ENCODE data around the gene ODAD2. TPM values are rescaled to one million over a fixed set of nuclear protein-coding genes. Genes with fewer than 3 reads are reported as not detected.

The ODAD2 gene
- total RNA-seq, 4 donors from 2014 or later, result 1.7 TPM; not detected in 3

DNA sequence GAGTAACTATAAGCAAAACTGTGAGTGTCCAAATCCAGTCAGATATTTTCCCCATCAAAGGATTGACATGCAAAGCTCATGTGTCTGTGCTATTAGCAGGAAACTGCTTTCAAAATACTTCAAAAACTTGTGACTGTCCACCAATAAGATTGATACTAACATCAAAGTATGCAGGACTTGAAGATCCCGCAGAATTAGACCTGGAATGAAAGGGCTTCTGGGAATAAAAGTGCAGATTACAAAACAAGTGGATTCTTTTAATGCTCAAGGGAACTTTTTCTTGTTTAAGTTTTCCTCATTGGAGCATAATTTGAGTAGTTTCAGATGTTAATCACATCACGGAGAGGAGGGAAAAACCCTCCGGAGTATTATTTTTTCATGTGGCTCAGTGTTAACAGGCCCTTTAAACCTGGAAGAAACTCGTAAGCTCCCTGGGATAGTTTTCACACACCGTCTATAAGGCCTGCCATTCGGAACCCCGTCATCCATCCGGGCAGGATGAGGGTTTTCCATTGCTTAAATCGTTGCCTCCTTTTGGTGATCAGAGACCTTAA lies 219.3 kb downstream of the ODAD2 start:
- no peak for DNase-seq (ENCODE audit: low spot score in 2 of 2)
- no peak overlapping the region for H3K27ac ChIP-seq
- H3K4me1 ChIP-seq, result no peaks in the 10 kb centered on the region
- peak in 1 of 2 donors; percentile 20 for TF ChIP-seq EP300 (IDR thresholded peaks at IDR 0.05)
- TF ChIP-seq POLR2A (IDR thresholded peaks at IDR 0.05), result no peak
- WGBS, 2 donors, result 57 to 67% methylated on average over 9 of the region's 9 CpGs
- H3K9me3 ChIP-seq, result no peaks in the 10 kb centered on the region
- H3K27me3 ChIP-seq, result no peaks in the 10 kb centered on the region
- no peaks in the 10 kb centered on the region for H3K36me3 ChIP-seq
- no peak overlapping the region for H3K4me3 ChIP-seq

DNA sequence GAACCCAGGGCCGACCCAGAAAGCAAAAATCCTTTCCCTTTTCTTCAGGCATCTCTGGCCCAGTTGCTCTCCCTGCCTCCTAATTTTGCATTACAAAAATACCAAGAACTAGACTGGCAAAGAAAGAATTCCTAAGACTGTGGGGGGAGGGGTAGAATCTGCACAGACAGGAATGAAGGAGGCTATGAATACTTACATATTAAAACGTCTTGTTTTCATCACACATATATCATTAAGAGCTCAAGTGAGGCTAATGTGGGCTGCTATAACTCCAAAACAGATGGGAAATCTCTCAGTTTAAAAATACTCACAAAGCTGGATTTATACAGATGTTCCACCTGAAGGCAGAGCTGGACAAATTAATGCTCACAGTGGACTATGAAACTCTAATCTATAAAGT lies 224.0 kb downstream of the ODAD2 start:
- no peaks in the 10 kb centered on the region for H3K4me1 ChIP-seq
- no peaks in the 10 kb centered on the region for H3K27me3 ChIP-seq
- no peaks in the 10 kb centered on the region for H3K36me3 ChIP-seq
- H3K4me3 ChIP-seq, result no peak overlapping the region
- no peak for DNase-seq (ENCODE audit: low spot score in 2 of 2)
- no peaks in the 10 kb centered on the region for H3K9me3 ChIP-seq
- WGBS, 2 donors, result 16 to 30% methylated on average over 2 of the region's 2 CpGs
- H3K27ac ChIP-seq, result no peak overlapping the region
- TF ChIP-seq POLR2A (IDR thresholded peaks at IDR 0.05), result no peak
- TF ChIP-seq, protein P1, sequence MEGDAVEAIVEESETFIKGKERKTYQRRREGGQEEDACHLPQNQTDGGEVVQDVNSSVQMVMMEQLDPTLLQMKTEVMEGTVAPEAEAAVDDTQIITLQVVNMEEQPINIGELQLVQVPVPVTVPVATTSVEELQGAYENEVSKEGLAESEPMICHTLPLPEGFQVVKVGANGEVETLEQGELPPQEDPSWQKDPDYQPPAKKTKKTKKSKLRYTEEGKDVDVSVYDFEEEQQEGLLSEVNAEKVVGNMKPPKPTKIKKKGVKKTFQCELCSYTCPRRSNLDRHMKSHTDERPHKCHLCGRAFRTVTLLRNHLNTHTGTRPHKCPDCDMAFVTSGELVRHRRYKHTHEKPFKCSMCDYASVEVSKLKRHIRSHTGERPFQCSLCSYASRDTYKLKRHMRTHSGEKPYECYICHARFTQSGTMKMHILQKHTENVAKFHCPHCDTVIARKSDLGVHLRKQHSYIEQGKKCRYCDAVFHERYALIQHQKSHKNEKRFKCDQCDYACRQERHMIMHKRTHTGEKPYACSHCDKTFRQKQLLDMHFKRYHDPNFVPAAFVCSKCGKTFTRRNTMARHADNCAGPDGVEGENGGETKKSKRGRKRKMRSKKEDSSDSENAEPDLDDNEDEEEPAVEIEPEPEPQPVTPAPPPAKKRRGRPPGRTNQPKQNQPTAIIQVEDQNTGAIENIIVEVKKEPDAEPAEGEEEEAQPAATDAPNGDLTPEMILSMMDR (IDR thresholded peaks at IDR 0.05), result no peak
- TF ChIP-seq EP300 (IDR thresholded peaks at IDR 0.05), result no peak

DNA sequence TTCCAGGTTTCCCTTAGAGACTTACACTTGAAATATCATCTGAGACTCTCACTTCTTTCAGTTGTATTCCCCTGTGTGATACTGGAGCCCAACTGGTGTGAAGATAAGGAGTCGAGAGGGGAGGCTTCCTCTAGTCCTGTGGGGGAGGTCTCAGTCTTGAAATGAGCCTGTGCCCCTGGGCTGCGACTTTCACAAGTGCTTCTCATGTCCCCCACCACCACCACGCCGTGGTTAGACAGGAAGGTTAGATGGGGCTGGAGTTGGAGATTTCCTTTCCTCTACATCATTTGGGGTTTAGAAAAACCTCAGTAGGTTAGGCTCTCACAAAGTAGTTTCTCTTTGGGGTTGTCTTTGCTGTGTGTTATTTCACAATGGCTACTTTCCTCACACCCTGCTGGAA lies 227.6 kb downstream of the ODAD2 start:
- DNase-seq (ENCODE audit: low spot score in 2 of 2), result no peak
- H3K4me3 ChIP-seq, result no peak overlapping the region
- 75 to 82% methylated on average over 4 of the region's 4 CpGs for WGBS, 2 donors

DNA sequence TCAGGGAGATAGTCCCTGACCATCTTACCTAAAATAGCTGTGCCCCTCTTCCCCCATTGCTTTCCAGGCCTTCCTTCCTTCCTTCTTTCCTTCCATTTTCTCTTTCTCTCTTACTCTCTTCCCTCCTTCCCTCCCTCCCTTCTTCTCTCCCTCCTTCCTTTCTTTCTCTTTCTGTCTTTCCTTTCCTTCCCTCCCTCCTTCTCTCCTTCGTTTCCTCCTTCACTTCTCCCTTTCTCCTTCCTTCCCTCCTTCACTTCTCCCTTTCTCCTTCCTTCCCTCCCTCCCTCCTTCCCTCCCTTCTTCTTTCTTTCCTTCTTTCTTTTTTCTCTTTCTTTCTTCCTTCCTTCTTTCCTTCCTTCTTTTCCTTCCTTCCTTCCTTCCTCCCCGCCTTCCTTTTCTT lies 228.7 kb downstream of the ODAD2 start:
- Histone ChIP-seq H3K36me3 (no peaks in the 10 kb centered on the region), H3K4me3 (no peak overlapping the region), H3K9me3 (no peaks in the 10 kb centered on the region), H3K27me3 (no peaks in the 10 kb centered on the region), H3K4me1 (no peaks in the 10 kb centered on the region), H3K27ac (no peak overlapping the region)
- DNase-seq (ENCODE audit: low spot score in 2 of 2), result no peak
- 91 to 99% methylated on average over 2 of the region's 2 CpGs for WGBS, 2 donors
- no peak for TF ChIP-seq EP300 (IDR thresholded peaks at IDR 0.05)
- TF ChIP-seq POLR2A (IDR thresholded peaks at IDR 0.05), result no peak
- TF ChIP-seq, protein P1 (IDR thresholded peaks at IDR 0.05), result no peak

More for the DNA sequence above, 227.6 kb downstream of the ODAD2 start:
- TF ChIP-seq EP300 (IDR thresholded peaks at IDR 0.05), result no peak
- TF ChIP-seq, protein P1 (IDR thresholded peaks at IDR 0.05), result no peak
- no peaks in the 10 kb centered on the region for H3K36me3 ChIP-seq
- no peaks in the 10 kb centered on the region for H3K27me3 ChIP-seq
- no peak overlapping the region for H3K27ac ChIP-seq
- H3K4me1 ChIP-seq, result no peaks in the 10 kb centered on the region
- no peaks in the 10 kb centered on the region for H3K9me3 ChIP-seq

Small RNAs within 50 kb of the gene (small RNA-seq; reads per million reads assigned to genes)
- gene MRPS21P5 (not detected), gene RN7SKP132 (not detected)
